H54 (cell line): ENCODE measurements around the gene FNDC10.

Experiments used
- DNase-seq: peaks from one replicate; pipeline ENCODE4 v3.0.0; 2011; ENCODE audit warnings: low spot score, mixed read lengths; ENCODE audit not compliant: insufficient read length
- FAIRE-seq: peaks from 3 replicates; lab custom pipeline; 2011; peaks lifted over from hg19 to GRCh38; lab: Jason Lieb, UNC
- POLR2A ChIP-seq: IDR thresholded peaks from 2 replicates; pipeline ENCODE4 v1.6.1; 2011; ENCODE audit warnings: low read depth, mild to moderate bottlenecking, low read length

Gene FNDC10

GRCh38 chr1:1550591-1551432 is 49.1 kb downstream of the FNDC10 start:
- DNase-seq (no peak), FAIRE-seq (no peak)
- TF ChIP-seq POLR2A: no peak

DNA sequence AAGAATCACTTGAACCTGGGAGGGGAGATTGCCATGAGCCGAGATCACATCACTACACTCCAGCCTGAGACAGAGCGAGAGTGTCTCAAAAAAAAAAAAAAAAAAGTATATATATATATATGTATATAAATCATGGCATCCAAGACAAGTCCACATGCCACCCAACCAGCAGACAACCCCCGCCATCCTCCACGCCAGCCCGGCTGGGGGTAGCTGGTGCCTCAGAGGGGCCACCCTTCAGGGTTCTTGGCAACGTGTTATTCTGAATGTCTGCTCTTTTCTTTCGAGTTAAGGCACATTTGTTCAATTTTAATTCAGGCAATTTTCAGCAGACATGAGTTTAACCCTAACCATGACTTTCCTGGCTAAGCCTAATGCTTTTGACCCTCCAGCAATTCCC is 49.8 kb downstream of the FNDC10 start:
- no peak for TF ChIP-seq POLR2A
- FAIRE-seq: no peak

GRCh38 chr1:1548591-1548990 is 51.3 kb downstream of the FNDC10 start:
- DNase-seq: no peak
- no peak for FAIRE-seq
- TF ChIP-seq POLR2A: no peak

More for the DNA sequence above, 49.8 kb downstream of the FNDC10 start:
- DNase-seq: no peak
